ENCODE results near the gene LETM1. TPM values are rescaled to one million over a fixed set of nuclear protein-coding genes. Genes with fewer than 3 reads are reported as not detected.

Gene LETM1
- total and polyA plus RNA-seq, 2 donors (not counting 1 experiment from before 2014, with no cell fraction given), result 28.5 to 45.1 TPM

- Histone ChIP-seq H3K36me3 (replicated peaks in 1 of 2; ENCODE audit: control extremely low read depth in 1 of 2, control insufficient read depth in 1 of 2, extremely low read depth in 1 of 2, insufficient read depth in 2 of 2, low read length in 1 of 2) (no peaks in the 10 kb centered on the region), H3K27ac (ENCODE audit: low read length in 2 of 2) (no peak overlapping the region), H3K9me3 (ENCODE audit: control extremely low read depth in 1 of 3, control insufficient read depth in 2 of 3, insufficient read depth in 1 of 3, low read length in 2 of 3) (peaks cover 0 to 4% (median 0%) of the 10 kb centered on the region in 3 donors), H4K20me1 (ENCODE audit: control insufficient read depth, insufficient read depth, low read length, poor library complexity, severe bottlenecking) (no peaks in the 10 kb centered on the region), H3K4me3 (ENCODE audit: control extremely low read depth in 1 of 5, extremely low read depth in 1 of 5, insufficient read depth in 1 of 5, low read depth in 2 of 5, low read length in 4 of 5) (no peak overlapping the region), H2AFZ (ENCODE audit: insufficient read depth, low read depth, low read length, poor library complexity, severe bottlenecking) (no peak overlapping the region), H3K4me1 (ENCODE audit: control insufficient read depth in 2 of 2, insufficient read depth in 2 of 2, low read length in 2 of 2) (no peaks in the 10 kb centered on the region), H3K79me2 (ENCODE audit: control insufficient read depth, insufficient read depth, low read length) (no peaks in the 10 kb centered on the region), H3K4me2 (replicated peaks; ENCODE audit: low read depth, low read length, poor library complexity, severe bottlenecking) (no peak overlapping the region), H3K27me3 (replicated peaks in 1 of 4; ENCODE audit: control extremely low read depth in 1 of 4, control insufficient read depth in 3 of 4, insufficient read depth in 4 of 4, low read length in 3 of 4) (no peaks in the 10 kb centered on the region), H3K9ac (ENCODE audit: low read length) (no peak overlapping the region)
- TF ChIP-seq CTCF (IDR thresholded peaks at IDR 0.05) (no peak), EZH2 (IDR thresholded peaks at IDR 0.05; ENCODE audit: borderline replicate concordance, insufficient read depth, low read depth, low read length, poor library complexity, severe bottlenecking) (no peak)
- intact Hi-C loops (cut with micrococcal nuclease), result no loop called here
- ATAC-seq (ENCODE audit: low read depth) (no peak), DNase-seq (no peak)
- WGBS (ENCODE audit: insufficient coverage), result 86% methylated on average over 12 of the region's 12 CpGs
- H3K4me3 Mint-ChIP-seq, result no peak overlapping the region
- no peaks in the 10 kb centered on the region for H3K27me3 Mint-ChIP-seq
- no peak overlapping the region for H3K27ac Mint-ChIP-seq
- H3K4me1 Mint-ChIP-seq, result no peaks in the 10 kb centered on the region
- ChIA-PET POLR2A (no interaction called here), CTCF (no interaction called here)
- H3K9me3 Mint-ChIP-seq (ENCODE audit: insufficient read depth), result no peaks in the 10 kb centered on the region
These were observed 72.0 kb downstream of the LETM1 start for GRCh38 chr4:1783970-1784369.

GRCh38 chr4:1783015-1783414, 72.9 kb downstream of the LETM1 start:
- H3K27me3 Mint-ChIP-seq, result no peaks in the 10 kb centered on the region
- Histone ChIP-seq H3K27me3 (replicated peaks in 1 of 4; ENCODE audit: control extremely low read depth in 1 of 4, control insufficient read depth in 3 of 4, insufficient read depth in 4 of 4, low read length in 3 of 4) (no peaks in the 10 kb centered on the region), H3K4me2 (replicated peaks; ENCODE audit: low read depth, low read length, poor library complexity, severe bottlenecking) (no peak overlapping the region), H2AFZ (ENCODE audit: insufficient read depth, low read depth, low read length, poor library complexity, severe bottlenecking) (no peak overlapping the region), H3K4me3 (ENCODE audit: control extremely low read depth in 1 of 5, extremely low read depth in 1 of 5, insufficient read depth in 1 of 5, low read depth in 2 of 5, low read length in 4 of 5) (no peak overlapping the region), H3K79me2 (ENCODE audit: control insufficient read depth, insufficient read depth, low read length) (no peaks in the 10 kb centered on the region), H3K27ac (ENCODE audit: low read length in 2 of 2) (no peak overlapping the region), H3K9ac (ENCODE audit: low read length) (no peak overlapping the region), H3K9me3 (ENCODE audit: control extremely low read depth in 1 of 3, control insufficient read depth in 2 of 3, insufficient read depth in 1 of 3, low read length in 2 of 3) (peaks cover 0 to 4% (median 0%) of the 10 kb centered on the region in 3 donors), H4K20me1 (ENCODE audit: control insufficient read depth, insufficient read depth, low read length, poor library complexity, severe bottlenecking) (no peaks in the 10 kb centered on the region), H3K36me3 (replicated peaks in 1 of 2; ENCODE audit: control extremely low read depth in 1 of 2, control insufficient read depth in 1 of 2, extremely low read depth in 1 of 2, insufficient read depth in 2 of 2, low read length in 1 of 2) (no peaks in the 10 kb centered on the region), H3K4me1 (ENCODE audit: control insufficient read depth in 2 of 2, insufficient read depth in 2 of 2, low read length in 2 of 2) (no peaks in the 10 kb centered on the region)
- intact Hi-C loops (cut with micrococcal nuclease), result no loop called here
- DNase-seq (no peak), ATAC-seq (ENCODE audit: low read depth) (no peak)
- H3K4me3 Mint-ChIP-seq, result no peak overlapping the region
- no peak overlapping the region for H3K27ac Mint-ChIP-seq
- ChIA-PET CTCF (no interaction called here), POLR2A (no interaction called here)
- 92% methylated on average over 4 of the region's 10 CpGs for WGBS (ENCODE audit: insufficient coverage)
- TF ChIP-seq CTCF (IDR thresholded peaks at IDR 0.05), result no peak
- no peak for TF ChIP-seq EZH2 (IDR thresholded peaks at IDR 0.05; ENCODE audit: borderline replicate concordance, insufficient read depth, low read depth, low read length, poor library complexity, severe bottlenecking)
- H3K4me1 Mint-ChIP-seq, result no peaks in the 10 kb centered on the region
- H3K9me3 Mint-ChIP-seq (ENCODE audit: insufficient read depth), result no peaks in the 10 kb centered on the region
